ENCODE data around the gene KIAA1671.

KIAA1671 gene

DNA sequence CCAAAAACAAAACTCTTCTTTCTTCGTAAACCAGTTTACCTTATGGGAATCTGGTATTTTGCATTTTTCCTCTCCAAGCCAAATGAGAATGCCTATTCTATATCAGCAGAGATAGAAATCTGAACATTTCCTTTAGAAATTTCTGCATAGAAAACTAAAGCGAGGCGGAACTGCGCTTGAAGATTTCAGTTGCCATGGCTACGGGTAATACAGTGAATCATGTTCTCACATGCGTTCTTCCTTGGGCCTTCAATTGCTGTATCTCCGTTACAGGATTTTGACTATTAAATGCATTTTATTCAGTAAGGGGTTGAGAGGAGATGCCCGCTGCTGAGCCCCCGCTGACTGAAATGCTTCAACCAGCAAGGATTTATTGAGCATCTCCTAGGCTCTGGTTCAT, 138.9 kb downstream of the KIAA1671 start:
- peaks cover 9% of the 10 kb centered on the region for H3K4me1 Mint-ChIP-seq (ENCODE audit: low read depth)
- DNase-seq (ENCODE audit: low spot score), result no peak
- H3K4me3 Mint-ChIP-seq, result no peak overlapping the region
- no peaks in the 10 kb centered on the region for H3K27me3 Mint-ChIP-seq (ENCODE audit: low read depth)
- no peak overlapping the region for H3K27ac Mint-ChIP-seq
- no peaks in the 10 kb centered on the region for H3K9me3 Mint-ChIP-seq
- H3K36me3 Mint-ChIP-seq (ENCODE audit: low read depth), result no peaks in the 10 kb centered on the region

DNA sequence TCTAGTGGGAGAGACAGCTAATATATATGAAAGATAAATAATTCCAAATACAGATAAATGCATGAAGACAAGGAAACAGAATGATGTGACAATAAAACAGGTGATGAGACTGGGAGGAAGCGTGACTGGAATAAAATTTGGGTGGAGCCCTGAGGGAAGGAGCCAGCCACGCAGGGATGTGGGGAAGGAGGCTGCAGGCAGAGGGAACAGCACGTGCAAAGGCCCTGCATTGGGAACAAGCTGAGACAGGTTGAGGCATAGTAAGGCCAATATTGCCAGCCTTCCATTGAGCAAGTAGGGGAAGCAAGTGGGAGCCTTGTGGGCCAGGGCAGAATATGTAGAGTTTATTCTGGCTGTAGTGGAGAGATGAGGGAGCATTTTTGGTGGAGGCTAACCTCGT, 139.6 kb downstream of the KIAA1671 start:
- no peaks in the 10 kb centered on the region for H3K27me3 Mint-ChIP-seq (ENCODE audit: low read depth)
- H3K27ac Mint-ChIP-seq, result no peak overlapping the region
- H3K9me3 Mint-ChIP-seq, result no peaks in the 10 kb centered on the region
- H3K4me3 Mint-ChIP-seq, result no peak overlapping the region
- no peak for DNase-seq (ENCODE audit: low spot score)
- H3K36me3 Mint-ChIP-seq (ENCODE audit: low read depth), result no peaks in the 10 kb centered on the region
- H3K4me1 Mint-ChIP-seq (ENCODE audit: low read depth), result peaks cover 8% of the 10 kb centered on the region

DNA sequence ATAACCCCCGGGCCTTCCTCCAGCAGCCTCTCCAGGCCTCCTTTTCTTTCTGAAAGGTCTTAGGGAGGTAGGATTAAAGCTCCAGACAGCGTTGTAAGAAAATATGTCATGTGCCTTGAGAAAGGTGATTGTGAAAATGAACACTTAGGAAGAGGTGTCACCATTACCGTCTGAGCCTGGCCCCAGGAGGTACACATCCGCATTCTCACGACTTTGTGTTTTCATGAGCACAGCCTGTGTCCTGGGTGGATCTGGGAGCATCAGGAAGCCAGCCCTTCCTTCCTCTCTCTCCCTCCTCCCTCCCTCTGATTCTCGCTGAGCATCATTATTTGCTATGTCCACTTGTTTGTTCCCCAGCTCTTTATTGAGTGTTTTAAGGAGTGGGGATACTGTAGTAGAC, 142.1 kb downstream of the KIAA1671 start:
- Mint-ChIP-seq H3K36me3 (ENCODE audit: low read depth) (no peaks in the 10 kb centered on the region), H3K27ac (no peak overlapping the region), H3K4me3 (no peak overlapping the region), H3K27me3 (ENCODE audit: low read depth) (no peaks in the 10 kb centered on the region), H3K9me3 (no peaks in the 10 kb centered on the region), H3K4me1 (ENCODE audit: low read depth) (peaks cover 8% of the 10 kb centered on the region)
- DNase-seq (ENCODE audit: low spot score), result no peak

DNA sequence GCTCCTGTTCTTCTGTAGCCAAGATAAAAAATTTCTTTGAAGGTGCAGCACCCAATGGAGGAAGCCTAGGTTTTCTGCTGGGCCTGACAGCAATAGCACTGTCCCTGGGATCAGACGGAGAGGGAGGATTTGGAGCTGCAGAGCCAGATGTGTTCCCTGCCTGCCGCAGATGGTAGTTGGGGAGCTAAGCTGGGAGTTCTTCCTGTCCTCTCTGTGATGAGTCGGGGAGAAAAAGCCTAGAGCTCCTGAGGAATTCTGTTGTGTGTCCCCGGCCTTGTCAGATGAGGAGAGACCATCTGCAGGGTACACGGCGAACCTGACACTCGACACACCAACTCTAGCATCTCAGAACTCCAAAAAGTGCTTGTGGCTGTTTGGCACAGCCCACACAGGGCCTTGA, 143.4 kb downstream of the KIAA1671 start:
- H3K36me3 Mint-ChIP-seq (ENCODE audit: low read depth), result no peaks in the 10 kb centered on the region
- H3K27ac Mint-ChIP-seq, result no peak overlapping the region
- no peak overlapping the region for H3K4me3 Mint-ChIP-seq
- H3K4me1 Mint-ChIP-seq (ENCODE audit: low read depth), result peaks cover 4% of the 10 kb centered on the region
- H3K9me3 Mint-ChIP-seq, result no peaks in the 10 kb centered on the region
- DNase-seq (ENCODE audit: low spot score), result no peak
- H3K27me3 Mint-ChIP-seq (ENCODE audit: low read depth), result no peaks in the 10 kb centered on the region

DNA sequence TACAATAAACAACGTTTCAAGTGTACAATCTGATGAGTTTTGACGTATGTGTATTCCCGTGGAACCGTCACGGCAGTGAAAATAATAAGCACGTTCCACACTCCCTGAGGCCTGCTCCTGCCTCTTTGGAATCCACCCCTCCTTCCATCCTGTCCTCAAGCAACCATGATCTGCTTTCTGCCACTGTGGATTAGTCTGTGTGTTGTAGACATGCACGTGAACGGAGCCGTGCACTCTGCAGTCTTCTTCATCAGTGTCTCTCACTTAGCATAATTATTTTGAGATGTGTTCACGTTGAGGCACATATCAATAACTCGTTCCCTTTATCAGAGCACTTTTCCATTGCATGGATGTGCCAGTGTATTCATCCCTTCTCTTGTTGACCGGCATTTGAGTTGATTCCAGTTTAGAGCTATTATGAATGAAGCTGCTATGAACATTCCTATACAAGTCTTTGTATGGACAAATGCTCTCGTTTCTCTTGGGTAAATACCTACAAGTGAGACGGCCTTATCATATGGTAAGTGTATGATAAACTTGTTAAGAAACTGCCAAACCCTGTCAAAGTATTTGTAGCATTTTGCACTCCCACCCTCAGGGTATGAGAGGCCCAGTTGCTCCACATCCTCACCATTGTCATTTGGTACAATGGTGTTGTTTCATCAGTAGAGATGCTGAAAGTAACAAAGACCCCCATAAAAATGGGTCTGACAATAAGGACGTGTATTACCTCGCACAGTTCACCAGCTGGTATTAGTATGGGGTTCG, 144.3 kb downstream of the KIAA1671 start:
- Mint-ChIP-seq H3K27ac (no peak overlapping the region), H3K27me3 (ENCODE audit: low read depth) (no peaks in the 10 kb centered on the region), H3K4me3 (no peak overlapping the region), H3K4me1 (ENCODE audit: low read depth) (peaks cover 1% of the 10 kb centered on the region), H3K9me3 (no peaks in the 10 kb centered on the region), H3K36me3 (ENCODE audit: low read depth) (no peaks in the 10 kb centered on the region)
- DNase-seq (ENCODE audit: low spot score), result no peak

DNA sequence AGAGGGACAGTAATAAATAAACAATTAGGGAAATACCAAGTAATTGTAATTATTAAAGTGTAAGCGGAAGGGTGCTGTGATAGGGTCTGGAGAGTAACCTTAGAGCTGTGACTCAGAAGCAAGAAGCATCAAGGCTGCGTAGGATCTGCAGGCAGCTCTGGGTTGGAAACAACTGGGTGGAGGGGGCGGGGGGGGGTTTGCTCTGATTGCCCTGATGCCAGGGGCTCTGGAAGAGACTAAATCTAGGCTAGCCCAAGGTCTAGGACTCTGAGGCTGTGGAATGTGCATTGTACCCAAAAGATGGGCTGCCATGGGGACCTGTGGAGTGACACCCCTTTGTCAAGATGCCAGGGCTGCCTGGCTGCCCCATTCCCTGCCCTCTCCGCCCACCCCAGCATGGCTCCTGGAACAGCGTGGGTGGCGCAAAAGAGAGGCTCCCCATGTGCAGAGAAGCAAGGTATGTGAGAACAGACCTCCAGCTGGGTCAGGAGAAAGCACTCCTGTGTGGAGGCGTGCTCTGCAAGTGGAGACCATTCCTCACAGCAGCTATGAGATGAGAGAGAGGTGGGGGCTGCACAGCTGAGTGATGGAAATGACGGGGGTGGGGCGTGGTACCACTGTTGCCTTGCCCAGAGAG, 146.0 kb downstream of the KIAA1671 start:
- no peaks in the 10 kb centered on the region for H3K36me3 Mint-ChIP-seq (ENCODE audit: low read depth)
- H3K27me3 Mint-ChIP-seq (ENCODE audit: low read depth), result no peaks in the 10 kb centered on the region
- no peak for DNase-seq (ENCODE audit: low spot score)
- no peaks in the 10 kb centered on the region for H3K4me1 Mint-ChIP-seq (ENCODE audit: low read depth)
- H3K9me3 Mint-ChIP-seq, result no peaks in the 10 kb centered on the region
- no peak overlapping the region for H3K27ac Mint-ChIP-seq
- H3K4me3 Mint-ChIP-seq, result no peak overlapping the region

DNA sequence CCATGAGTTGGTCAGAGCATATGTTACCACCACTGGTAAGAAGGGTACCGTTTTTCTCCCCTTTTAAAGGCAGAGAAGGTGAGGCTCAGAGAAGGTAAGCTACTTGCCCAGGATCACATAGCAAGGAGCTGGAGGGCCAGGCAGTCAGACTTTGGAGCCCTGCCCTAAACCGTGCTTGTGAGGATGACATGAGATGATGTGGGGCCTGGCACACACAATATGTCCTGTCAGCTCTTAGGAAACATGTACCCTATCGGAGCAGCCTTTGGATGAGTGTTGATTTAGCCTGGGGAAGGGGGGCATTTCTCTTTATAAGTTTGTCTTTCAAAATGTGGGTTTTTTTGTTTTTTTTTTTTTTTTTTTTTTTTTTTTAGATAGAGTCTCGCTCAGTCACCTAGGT, 146.7 kb downstream of the KIAA1671 start:
- no peaks in the 10 kb centered on the region for H3K9me3 Mint-ChIP-seq
- H3K36me3 Mint-ChIP-seq (ENCODE audit: low read depth), result no peaks in the 10 kb centered on the region
- no peak for DNase-seq (ENCODE audit: low spot score)
- H3K27me3 Mint-ChIP-seq (ENCODE audit: low read depth), result no peaks in the 10 kb centered on the region
- H3K4me1 Mint-ChIP-seq (ENCODE audit: low read depth), result no peaks in the 10 kb centered on the region
- no peak overlapping the region for H3K27ac Mint-ChIP-seq
- no peak overlapping the region for H3K4me3 Mint-ChIP-seq

DNA sequence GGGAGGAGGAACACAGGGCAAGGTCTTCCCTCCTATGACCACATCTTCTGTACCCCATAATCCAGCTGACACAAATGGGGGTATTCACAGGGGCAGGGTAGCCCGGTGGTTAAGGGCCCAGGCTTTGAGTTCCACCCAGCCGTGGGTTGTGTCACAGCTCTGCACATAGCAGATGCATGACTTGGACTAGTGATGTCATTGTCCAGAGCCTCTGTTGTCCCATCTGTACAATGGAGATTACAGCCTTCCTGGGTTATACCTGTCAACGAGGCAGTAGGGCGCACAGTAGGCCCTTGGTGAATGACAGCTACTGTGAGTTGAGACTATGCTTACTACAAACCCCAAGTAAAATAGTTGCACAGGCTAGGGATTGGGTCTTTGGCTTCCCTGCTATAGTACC, 147.9 kb downstream of the KIAA1671 start:
- no peak for DNase-seq (ENCODE audit: low spot score)
- Mint-ChIP-seq H3K27ac (no peak overlapping the region), H3K4me3 (no peak overlapping the region), H3K36me3 (ENCODE audit: low read depth) (no peaks in the 10 kb centered on the region), H3K27me3 (ENCODE audit: low read depth) (no peaks in the 10 kb centered on the region), H3K9me3 (no peaks in the 10 kb centered on the region), H3K4me1 (ENCODE audit: low read depth) (no peaks in the 10 kb centered on the region)

DNA sequence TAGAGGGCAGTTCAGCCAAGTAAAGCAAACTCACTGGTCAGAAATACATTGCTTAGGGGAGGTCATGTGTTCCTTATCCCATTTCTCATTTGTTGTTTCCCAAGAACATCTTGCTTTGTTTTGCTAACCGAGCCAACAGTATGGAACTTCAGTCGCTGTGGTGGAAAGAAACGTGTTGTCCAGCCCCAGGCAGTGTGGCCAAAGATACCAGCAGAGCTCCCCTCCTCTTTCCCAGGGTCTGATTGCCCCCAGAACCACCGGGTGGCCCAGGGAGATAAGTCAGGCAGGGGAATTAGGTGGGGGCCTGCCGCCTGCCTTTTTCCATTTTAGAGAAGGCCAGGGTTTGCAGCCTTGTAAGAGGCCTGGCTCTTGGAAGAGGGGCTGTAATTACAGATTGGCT, 148.4 kb downstream of the KIAA1671 start:
- H3K27ac Mint-ChIP-seq, result no peak overlapping the region
- no peaks in the 10 kb centered on the region for H3K27me3 Mint-ChIP-seq (ENCODE audit: low read depth)
- no peaks in the 10 kb centered on the region for H3K4me1 Mint-ChIP-seq (ENCODE audit: low read depth)
- H3K9me3 Mint-ChIP-seq, result no peaks in the 10 kb centered on the region
- H3K4me3 Mint-ChIP-seq, result no peak overlapping the region
- H3K36me3 Mint-ChIP-seq (ENCODE audit: low read depth), result no peaks in the 10 kb centered on the region
- DNase-seq (ENCODE audit: low spot score), result no peak

DNA sequence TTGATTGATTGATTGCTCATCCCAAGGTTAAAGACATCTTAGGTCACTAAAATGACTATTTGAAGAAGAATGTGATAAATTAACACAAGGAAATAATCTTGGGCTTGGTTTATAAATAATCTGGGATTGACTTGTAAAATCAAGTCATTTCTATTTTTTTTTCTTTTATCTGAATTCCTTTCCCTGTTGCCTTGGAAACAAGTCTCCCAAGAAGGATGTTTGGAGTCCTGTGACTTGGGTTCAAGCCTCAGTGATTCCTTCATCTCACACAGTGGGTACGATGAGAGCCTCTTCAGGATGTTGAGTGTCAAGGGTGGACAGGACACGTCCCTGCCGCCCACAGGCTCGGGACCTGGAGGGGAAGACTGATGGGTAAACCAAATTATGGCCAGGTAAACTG, 149.0 kb downstream of the KIAA1671 start:
- DNase-seq (ENCODE audit: low spot score), result no peak
- H3K4me1 Mint-ChIP-seq (ENCODE audit: low read depth), result no peaks in the 10 kb centered on the region
- H3K27me3 Mint-ChIP-seq (ENCODE audit: low read depth), result no peaks in the 10 kb centered on the region
- H3K9me3 Mint-ChIP-seq, result no peaks in the 10 kb centered on the region
- no peak overlapping the region for H3K27ac Mint-ChIP-seq
- H3K4me3 Mint-ChIP-seq, result no peak overlapping the region
- H3K36me3 Mint-ChIP-seq (ENCODE audit: low read depth), result no peaks in the 10 kb centered on the region

DNA sequence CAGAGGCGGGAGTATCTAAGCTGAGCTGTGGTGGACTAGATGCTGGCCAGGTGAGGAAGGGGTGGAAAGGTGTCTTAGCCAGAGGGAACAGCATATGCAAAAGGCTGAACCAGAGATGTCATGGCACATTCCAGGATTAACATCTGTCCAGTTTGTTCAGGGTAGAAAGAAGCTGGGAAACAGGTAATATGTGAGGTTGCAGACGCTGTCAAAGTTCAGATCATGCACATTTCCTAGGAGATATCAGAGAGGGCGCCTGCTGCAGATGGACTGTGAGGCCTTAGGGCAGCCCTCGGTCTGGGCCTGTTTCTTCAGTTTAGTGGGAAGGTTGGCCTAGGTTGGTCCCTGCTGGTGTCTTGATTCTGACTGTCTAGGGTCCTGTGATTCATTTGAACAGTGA, 149.5 kb downstream of the KIAA1671 start:
- Mint-ChIP-seq H3K36me3 (ENCODE audit: low read depth) (no peaks in the 10 kb centered on the region), H3K4me3 (no peak overlapping the region), H3K27ac (no peak overlapping the region), H3K4me1 (ENCODE audit: low read depth) (no peaks in the 10 kb centered on the region), H3K9me3 (no peaks in the 10 kb centered on the region), H3K27me3 (ENCODE audit: low read depth) (no peaks in the 10 kb centered on the region)
- DNase-seq (ENCODE audit: low spot score), result no peak

DNA sequence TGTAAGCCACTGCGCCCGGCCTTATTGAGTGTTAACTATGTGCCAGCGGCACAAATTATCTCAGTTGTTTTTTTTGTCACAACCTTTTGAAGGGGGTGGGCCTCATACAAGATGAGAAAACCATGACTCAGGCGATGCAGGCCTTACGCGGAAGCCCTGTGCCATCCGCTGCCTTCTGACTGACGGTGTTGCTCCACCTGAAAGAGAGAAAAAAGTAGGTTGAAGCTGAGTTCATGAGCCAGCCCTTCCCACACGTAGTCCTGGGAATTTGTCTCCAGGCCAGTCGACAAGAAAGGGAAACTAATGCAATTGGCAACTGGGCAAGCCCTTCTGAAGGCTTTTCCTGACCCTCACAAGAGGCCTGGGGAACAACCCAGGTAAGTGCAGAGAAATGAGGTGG, 150.2 kb downstream of the KIAA1671 start:
- H3K27ac Mint-ChIP-seq, result no peak overlapping the region
- no peak overlapping the region for H3K4me3 Mint-ChIP-seq
- no peaks in the 10 kb centered on the region for H3K36me3 Mint-ChIP-seq (ENCODE audit: low read depth)
- H3K27me3 Mint-ChIP-seq (ENCODE audit: low read depth), result no peaks in the 10 kb centered on the region
- DNase-seq (ENCODE audit: low spot score), result no peak
- H3K9me3 Mint-ChIP-seq, result no peaks in the 10 kb centered on the region
- no peaks in the 10 kb centered on the region for H3K4me1 Mint-ChIP-seq (ENCODE audit: low read depth)

DNA sequence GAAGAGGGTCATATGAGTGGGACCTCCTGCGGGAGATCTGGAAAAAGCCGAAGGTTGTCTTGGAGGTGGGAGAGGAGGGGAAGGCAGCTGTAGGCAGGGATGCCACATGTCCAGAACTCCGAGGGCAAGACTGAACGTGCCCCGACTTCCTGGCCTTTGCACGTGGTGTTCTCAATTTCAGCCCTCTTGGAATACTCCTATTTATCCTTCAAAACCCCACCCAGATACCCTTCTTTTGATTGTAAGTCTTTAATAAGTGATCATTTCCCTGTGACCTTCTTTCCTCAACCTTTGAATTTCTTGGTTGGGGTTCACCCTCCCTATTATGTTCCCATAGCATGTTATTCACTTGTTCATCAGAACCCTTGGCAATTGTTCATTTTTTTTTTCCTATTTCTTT, 151.9 kb downstream of the KIAA1671 start:
- Mint-ChIP-seq H3K27ac (peak overlapping the region; percentile 20), H3K9me3 (peaks cover 4% of the 10 kb centered on the region)

DNA sequence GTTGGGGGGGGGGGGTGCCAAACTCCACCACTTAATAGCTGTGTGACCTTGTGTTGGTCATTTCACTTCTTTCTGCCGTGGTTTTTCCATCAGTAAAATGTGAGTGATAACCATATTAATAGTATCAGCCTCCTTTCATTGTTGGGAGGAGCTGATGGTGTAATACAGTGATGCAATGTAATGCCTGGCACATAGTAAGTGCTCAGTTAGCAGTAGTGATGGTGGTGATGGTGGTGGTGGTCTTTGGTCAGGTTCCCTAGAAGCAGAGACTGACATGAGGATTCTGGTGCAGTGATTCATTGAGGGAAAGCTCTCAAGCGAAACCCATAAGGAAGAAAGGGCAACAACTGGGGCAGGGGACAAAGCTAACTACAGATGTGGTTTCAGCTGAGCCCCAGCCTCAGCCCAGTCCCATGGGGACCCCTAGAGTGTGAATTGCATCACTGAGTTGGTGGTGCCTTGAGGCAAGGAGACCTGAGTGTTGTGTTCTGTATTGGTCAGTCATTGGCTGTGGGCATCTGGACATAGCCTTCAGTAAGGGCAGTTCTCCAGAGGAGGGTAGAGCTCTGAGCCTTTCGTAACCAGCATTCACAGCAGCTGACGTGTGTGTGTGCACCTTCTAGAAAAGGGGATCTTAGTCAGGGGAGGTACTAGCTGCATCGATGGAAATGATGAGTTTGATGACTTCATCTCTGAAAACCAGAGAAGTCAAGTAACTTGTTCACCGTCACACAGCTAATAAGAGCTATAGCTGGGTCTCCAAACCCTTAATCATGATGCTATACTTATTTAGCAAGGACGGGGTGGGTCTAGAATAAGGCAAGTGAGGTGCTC, 153.5 kb downstream of the KIAA1671 start:
- Mint-ChIP-seq H3K4me3 (no peak overlapping the region), H3K4me1 (ENCODE audit: low read depth) (peaks cover 7% of the 10 kb centered on the region), H3K27me3 (ENCODE audit: low read depth) (peaks cover 4% of the 10 kb centered on the region), H3K36me3 (ENCODE audit: low read depth) (peaks cover 3% of the 10 kb centered on the region), H3K9me3 (peaks cover 4% of the 10 kb centered on the region), H3K27ac (no peak overlapping the region)
- DNase-seq (ENCODE audit: low spot score), result no peak

More for the DNA sequence above, 151.9 kb downstream of the KIAA1671 start:
- no peak for DNase-seq (ENCODE audit: low spot score)
- Mint-ChIP-seq H3K4me3 (no peak overlapping the region), H3K27me3 (ENCODE audit: low read depth) (no peaks in the 10 kb centered on the region), H3K4me1 (ENCODE audit: low read depth) (no peaks in the 10 kb centered on the region), H3K36me3 (ENCODE audit: low read depth) (peaks cover 3% of the 10 kb centered on the region)

Measured in T-helper 2 cell treated with Interferon-gamma antibody and Interleukin-4, amounts not matched to agents 5 μg/mL and 100 μg/mL, for 36 hours (primary cell).